PC-3 (cell line): ENCODE results near the gene CHD2. TPM values are rescaled to one million over a fixed set of nuclear protein-coding genes. Genes with fewer than 3 reads are reported as not detected.

Source experiments
- ATAC-seq: fragments of 200-7000 bp; cut with Tn5 transposase; 2 replicates; pipeline ENCODE4 v1.9.1; 2020; ENCODE audit warnings: mild to moderate bottlenecking, moderate library complexity
- BruUV-seq: library from RNA; stranded (reverse); fragments of 400-500 nt; replicated peaks from 2 replicates; lab custom pipeline; 2021; lab: Mats Ljungman, UMichigan
- CTCF ChIA-PET: fragments of 300-600 bp; sonication (Branson Sonifier 250); formaldehyde crosslinking; loops from one replicate; lab custom pipeline; 2022; ENCODE audit warnings: antibody characterized with exemption; lab: Charles Lee
- POLR2A ChIA-PET: fragments of 300-600 bp; sonication (Branson Sonifier 250); formaldehyde crosslinking; loops from one replicate; lab custom pipeline; 2022; ENCODE audit warnings: antibody characterized with exemption; ENCODE audit not compliant: unreplicated experiment; lab: Charles Lee
- DNase-seq: peaks from one replicate; pipeline ENCODE4 v3.0.0-alpha.2; 2015
- H2AFZ ChIP-seq: fragments of 300-600 bp; sonication (generic); 2 replicates; pipeline ENCODE4 v1.6.0; 2016; ENCODE audit warnings: antibody characterized with exemption, low read length
- H3F3A ChIP-seq: fragments of 300-600 bp; sonication (generic); one replicate; pipeline ENCODE4 v1.6.0; 2017; ENCODE audit warnings: antibody characterized with exemption, low read length, control low read depth, mild to moderate bottlenecking; ENCODE audit not compliant: unreplicated experiment
- H3K27ac ChIP-seq: fragments of 300-600 bp; sonication (generic); 2 replicates; pipeline ENCODE4 v1.5.1; 2016; ENCODE audit warnings: mild to moderate bottlenecking, low read length
- H3K27me3 ChIP-seq: fragments of 300-600 bp; sonication (generic); 2 replicates; pipeline ENCODE4 v1.6.1; 2016; ENCODE audit warnings: low read length, mixed read lengths
- H3K36me3 ChIP-seq: fragments of 300-600 bp; sonication (generic); 2 replicates; pipeline ENCODE4 v1.6.1; 2016; ENCODE audit warnings: low read depth, mixed run types, low read length, mixed read lengths
- H3K4me1 ChIP-seq: fragments of 300-600 bp; sonication (generic); 2 replicates; pipeline ENCODE4 v1.5.1; 2016; ENCODE audit warnings: low read length; ENCODE audit not compliant: insufficient read depth
- H3K4me2 ChIP-seq: fragments of 300-600 bp; sonication (generic); 2 replicates; pipeline ENCODE4 v1.6.0; 2016; ENCODE audit warnings: low read length
- H3K4me3 ChIP-seq: fragments of 300-600 bp; sonication (generic); 2 replicates; pipeline ENCODE4 v1.5.1; 2016; ENCODE audit warnings: mild to moderate bottlenecking, low read length, mixed read lengths
- H3K79me2 ChIP-seq: fragments of 300-600 bp; sonication (generic); 2 replicates; pipeline ENCODE4 v1.6.1; 2017; ENCODE audit warnings: low read length, mixed read lengths
- H3K9ac ChIP-seq: fragments of 300-600 bp; sonication (generic); 2 replicates; pipeline ENCODE4 v1.6.0; 2016; ENCODE audit warnings: mild to moderate bottlenecking, low read length
- H3K9me2 ChIP-seq: fragments of 300-600 bp; sonication (generic); replicated peaks from 2 replicates; pipeline ENCODE4 v1.6.1; 2016; ENCODE audit warnings: mixed run types, low read length, mixed read lengths
- H3K9me3 ChIP-seq: fragments of 300-600 bp; sonication (generic); 2 replicates; pipeline ENCODE4 v1.6.1; 2016; ENCODE audit warnings: low read length, mixed read lengths
- H4K20me1 ChIP-seq: fragments of 300-600 bp; sonication (generic); 2 replicates; pipeline ENCODE4 v1.6.1; 2016; ENCODE audit warnings: low read length, mixed read lengths
- EZH2 ChIP-seq: fragments of 300-600 bp; sonication (generic); IDR thresholded peaks from one replicate; pipeline ENCODE4 v1.6.1; 2017; ENCODE audit warnings: antibody characterized with exemption, mild to moderate bottlenecking, low read length; ENCODE audit not compliant: unreplicated experiment
- EZH2phosphoT487 ChIP-seq: fragments of 300-600 bp; sonication (generic); IDR thresholded peaks from 2 replicates; pipeline ENCODE4 v1.6.1; 2018; ENCODE audit warnings: mild to moderate bottlenecking, antibody characterized with exemption, low read length, borderline replicate concordance
- intact Hi-C: fragments of 100-400 bp; cut with micrococcal nuclease; formaldehyde crosslinking; loops from 2 replicates; pipeline ENCODE4 v1.9.0; 2023
- total RNA-seq: library from RNA; depleted of rRNA; stranded (reverse); fragments of >200 nt; gene quantifications from 2 replicates; pipeline ENCODE4 v1.2.3, GENCODE V29; 2014
- TF ChIP-seq, protein P1 (sequence below): fragments of 300-600 bp; sonication (generic); conservative IDR thresholded peaks from 2 replicates; pipeline ENCODE4 v1.5.1; 2017; ENCODE audit warnings: antibody characterized with exemption, low read depth, mild to moderate bottlenecking, low read length

The CHD2 gene
- total RNA-seq, 1 experiment from 2014 or later = 42.7 TPM

GRCh38 chr15:92889390-92890107 is 10.6 kb upstream of the CHD2 start:
- Histone ChIP-seq H2AFZ (no peak overlapping the region), H4K20me1 (peaks cover 21% of the 10 kb centered on the region), H3K27ac (no peak overlapping the region), H3K9ac (no peak overlapping the region), H3K79me2 (peaks cover 99% of the 10 kb centered on the region), H3K27me3 (no peaks in the 10 kb centered on the region), H3F3A (no peaks in the 10 kb centered on the region), H3K9me3 (no peaks in the 10 kb centered on the region), H3K4me3 (no peak overlapping the region), H3K9me2 (no peaks in the 10 kb centered on the region), H3K4me1 (peaks cover 19% of the 10 kb centered on the region), H3K36me3 (peaks cover 86% of the 10 kb centered on the region), H3K4me2 (no peak overlapping the region)
- POLR2A ChIA-PET = interaction anchor here (0.7 kb wide), 1 partner anchor 18 kb away, joined by 3 read pairs; no protein-coding TSS in a partner anchor
- no peak for ATAC-seq
- CTCF ChIA-PET = no interaction called here
- DNase-seq = no peak
- TF ChIP-seq, protein P1, sequence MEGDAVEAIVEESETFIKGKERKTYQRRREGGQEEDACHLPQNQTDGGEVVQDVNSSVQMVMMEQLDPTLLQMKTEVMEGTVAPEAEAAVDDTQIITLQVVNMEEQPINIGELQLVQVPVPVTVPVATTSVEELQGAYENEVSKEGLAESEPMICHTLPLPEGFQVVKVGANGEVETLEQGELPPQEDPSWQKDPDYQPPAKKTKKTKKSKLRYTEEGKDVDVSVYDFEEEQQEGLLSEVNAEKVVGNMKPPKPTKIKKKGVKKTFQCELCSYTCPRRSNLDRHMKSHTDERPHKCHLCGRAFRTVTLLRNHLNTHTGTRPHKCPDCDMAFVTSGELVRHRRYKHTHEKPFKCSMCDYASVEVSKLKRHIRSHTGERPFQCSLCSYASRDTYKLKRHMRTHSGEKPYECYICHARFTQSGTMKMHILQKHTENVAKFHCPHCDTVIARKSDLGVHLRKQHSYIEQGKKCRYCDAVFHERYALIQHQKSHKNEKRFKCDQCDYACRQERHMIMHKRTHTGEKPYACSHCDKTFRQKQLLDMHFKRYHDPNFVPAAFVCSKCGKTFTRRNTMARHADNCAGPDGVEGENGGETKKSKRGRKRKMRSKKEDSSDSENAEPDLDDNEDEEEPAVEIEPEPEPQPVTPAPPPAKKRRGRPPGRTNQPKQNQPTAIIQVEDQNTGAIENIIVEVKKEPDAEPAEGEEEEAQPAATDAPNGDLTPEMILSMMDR = no peak
- TF ChIP-seq EZH2 = no peak
- TF ChIP-seq EZH2phosphoT487 = no peak
- BruUV-seq = no TSS peak
- intact Hi-C loops = no loop called here

DNA sequence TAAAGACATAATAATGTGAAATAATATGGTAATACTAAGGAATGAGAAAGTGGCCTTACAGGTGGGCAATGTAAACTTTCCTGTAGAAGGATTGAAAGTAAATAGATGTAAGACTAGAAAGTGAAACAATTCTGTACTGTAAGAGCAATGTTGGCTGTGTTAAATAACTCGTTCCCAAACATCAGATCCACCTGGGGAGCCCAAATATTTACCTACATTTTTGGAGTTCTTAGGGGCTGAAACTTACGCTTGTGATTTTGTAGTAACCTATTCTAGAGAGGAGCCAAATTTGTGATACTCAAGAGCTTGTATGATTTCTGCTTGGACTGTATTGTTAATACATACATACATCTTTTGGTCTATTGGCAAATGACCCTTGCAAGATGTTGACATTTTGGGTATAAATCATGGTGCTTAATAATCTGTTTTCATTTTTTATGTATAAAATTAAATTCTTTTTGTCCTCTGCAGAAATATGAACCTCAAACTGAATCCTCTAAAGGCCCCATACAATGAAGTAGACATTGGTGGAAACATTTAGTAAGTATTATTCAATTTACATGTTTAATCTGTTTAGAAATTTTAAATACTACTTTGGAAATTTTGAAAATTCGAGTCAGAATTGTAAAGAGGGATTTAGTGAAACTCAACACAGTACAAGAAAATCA is 8.5 kb upstream of the CHD2 start:
- ATAC-seq (no peak), DNase-seq (no peak)
- no peaks in the 10 kb centered on the region for H3F3A ChIP-seq
- no peak for TF ChIP-seq EZH2
- H3K9me2 ChIP-seq = no peaks in the 10 kb centered on the region
- H3K4me3 ChIP-seq = no peak overlapping the region
- no peak overlapping the region for H2AFZ ChIP-seq
- peaks cover 99% of the 10 kb centered on the region for H3K79me2 ChIP-seq
- ChIA-PET POLR2A (interaction anchor here (0.6 kb wide), 1 partner anchor 82 kb away, joined by 4 read pairs; no protein-coding TSS in a partner anchor), CTCF (interaction anchor here (0.7 kb wide), 1 partner anchor 127 kb away, joined by 4 read pairs; no protein-coding TSS in a partner anchor)
- no peaks in the 10 kb centered on the region for H3K27me3 ChIP-seq
- intact Hi-C loops = no loop called here
- H3K9ac ChIP-seq = no peak overlapping the region
- H3K4me2 ChIP-seq = no peak overlapping the region
- no TSS peak for BruUV-seq
- H3K4me1 ChIP-seq = peaks cover 8% of the 10 kb centered on the region
- no peak overlapping the region for H3K27ac ChIP-seq
- peaks cover 4% of the 10 kb centered on the region; the same call in 1 of the 2 replicates for H4K20me1 ChIP-seq
- no peaks in the 10 kb centered on the region for H3K9me3 ChIP-seq
- H3K36me3 ChIP-seq = peaks cover 84% of the 10 kb centered on the region

DNA sequence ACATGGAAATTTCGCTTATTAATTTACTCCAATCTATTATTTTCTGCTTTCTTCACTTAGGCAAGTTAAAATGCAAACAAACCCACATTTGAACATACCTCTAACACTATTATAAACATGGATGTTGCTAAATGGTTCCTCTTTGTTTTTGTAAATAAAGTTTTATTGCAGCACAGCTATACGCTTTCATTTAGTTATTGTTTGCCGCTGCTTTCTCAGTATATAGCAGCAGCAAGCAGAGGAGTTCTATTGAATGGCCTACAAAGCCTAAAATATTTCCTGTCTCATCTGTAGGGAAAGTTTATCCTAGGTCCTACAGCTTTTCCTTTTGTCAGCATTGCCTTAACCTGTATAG is 7.9 kb upstream of the CHD2 start:
- no peak overlapping the region for H3K4me3 ChIP-seq
- H2AFZ ChIP-seq = no peak overlapping the region
- CTCF ChIA-PET = no interaction called here
- no peaks in the 10 kb centered on the region for H4K20me1 ChIP-seq
- H3K9me3 ChIP-seq = no peaks in the 10 kb centered on the region
- H3K4me1 ChIP-seq = peaks cover 3% of the 10 kb centered on the region
- H3K4me2 ChIP-seq = no peak overlapping the region
- H3K27me3 ChIP-seq = no peaks in the 10 kb centered on the region
- peaks cover 84% of the 10 kb centered on the region for H3K36me3 ChIP-seq
- no TSS peak for BruUV-seq
- TF ChIP-seq EZH2phosphoT487 = no peak
- TF ChIP-seq, protein P1 = no peak
- no peak for TF ChIP-seq EZH2
- ATAC-seq (no peak), DNase-seq (no peak)
- H3F3A ChIP-seq = no peaks in the 10 kb centered on the region
- intact Hi-C loops = no loop called here
- H3K27ac ChIP-seq = no peak overlapping the region
- peaks cover 99% of the 10 kb centered on the region for H3K79me2 ChIP-seq
- no peaks in the 10 kb centered on the region for H3K9me2 ChIP-seq
- H3K9ac ChIP-seq = no peak overlapping the region
- POLR2A ChIA-PET = interaction anchor here (0.6 kb wide), 1 partner anchor 83 kb away, joined by 4 read pairs; no protein-coding TSS in a partner anchor
